HEK293 (cell line): ENCODE data around the gene CDKAL1.

Source experiments
- CTCF ChIP-seq: fragments of 450-650 bp; formaldehyde crosslinking; IDR thresholded peaks from 2 replicates; pipeline ENCODE4 v1.5.1; 2016; ENCODE audit warnings: missing biosample characterization, missing genetic modification characterization
- GLIS2 ChIP-seq: fragments of 450-650 bp; formaldehyde crosslinking; IDR thresholded peaks from 2 replicates; pipeline ENCODE4 v1.5.1; 2016; ENCODE audit warnings: missing biosample characterization, missing genetic modification characterization
- PATZ1 ChIP-seq: fragments of 450-650 bp; formaldehyde crosslinking; IDR thresholded peaks from 2 replicates; pipeline ENCODE4 v1.5.1; 2016; ENCODE audit warnings: missing biosample characterization, missing genetic modification characterization
- PRDM1 ChIP-seq: fragments of 450-650 bp; formaldehyde crosslinking; IDR thresholded peaks from 2 replicates; pipeline ENCODE4; 2016; ENCODE audit warnings: missing biosample characterization, missing genetic modification characterization
- TCF7L2 ChIP-seq: IDR thresholded peaks from 2 replicates; pipeline ENCODE4 v1.6.1; 2011; ENCODE audit warnings: low read depth, mild to moderate bottlenecking, inconsistent platforms, low read length, moderate library complexity, borderline replicate concordance
- ZBTB20 ChIP-seq: fragments of 450-650 bp; formaldehyde crosslinking; IDR thresholded peaks from 2 replicates; pipeline ENCODE4 v1.5.1; 2016; ENCODE audit warnings: missing biosample characterization, missing genetic modification characterization
- ZBTB21 ChIP-seq: fragments of 450-650 bp; formaldehyde crosslinking; IDR thresholded peaks from 2 replicates; pipeline ENCODE4 v1.5.1; 2017; ENCODE audit warnings: missing biosample characterization, missing genetic modification characterization
- ZNF10 ChIP-seq: fragments of 450-650 bp; formaldehyde crosslinking; IDR thresholded peaks from 2 replicates; pipeline ENCODE4 v1.5.1; 2017; ENCODE audit warnings: missing biosample characterization, missing genetic modification characterization
- ZNF24 ChIP-seq: fragments of 450-650 bp; formaldehyde crosslinking; IDR thresholded peaks from 2 replicates; pipeline ENCODE4 v1.5.1; 2016; ENCODE audit warnings: missing biosample characterization, missing genetic modification characterization
- ZNF26 ChIP-seq: fragments of 450-650 bp; formaldehyde crosslinking; IDR thresholded peaks from 2 replicates; pipeline ENCODE4 v1.5.1; 2016; ENCODE audit warnings: missing biosample characterization, missing genetic modification characterization
- ZNF341 ChIP-seq: fragments of 450-650 bp; formaldehyde crosslinking; IDR thresholded peaks from 2 replicates; pipeline ENCODE4; 2016; ENCODE audit warnings: low read depth, missing biosample characterization, missing genetic modification characterization
- ZNF776 ChIP-seq: fragments of 450-650 bp; formaldehyde crosslinking; IDR thresholded peaks from 2 replicates; pipeline ENCODE4 v1.5.0; 2017; ENCODE audit warnings: missing biosample characterization, missing genetic modification characterization, borderline replicate concordance

- TF ChIP-seq GLIS2 (tag by site-specific recombination) (no peak), ZBTB20 (tag by site-specific recombination) (no peak), CTCF (no peak), ZNF26 (no peak), PRDM1 (tag by site-specific recombination) (no peak), ZNF776 (no peak), ZNF24 (tag by site-specific recombination) (no peak), TCF7L2 (no peak), ZNF341 (tag by site-specific recombination) (no peak), PATZ1 (tag by site-specific recombination) (no peak), ZBTB21 (tag by site-specific recombination) (no peak), ZNF10 (no peak)
Measured at GRCh38 chr6:21001736-21002135, 467.5 kb downstream of the CDKAL1 start.
